Neural cell (in vitro differentiated cells): Measurements from ENCODE around the gene SMIM22.

Source experiments
- EP300 ChIP-seq: fragments of 450-650 bp; conservative IDR thresholded peaks from 2 replicates; pipeline ENCODE4 v1.6.1; 2014; ENCODE audit warnings: antibody characterized with exemption, mild to moderate bottlenecking, moderate library complexity; ENCODE audit not compliant: poor library complexity, severe bottlenecking
- EZH2 ChIP-seq: fragments of 200-600, 300-800 bp; shearing (Covaris generic), sonication (generic); IDR thresholded peaks from 2 replicates; pipeline ENCODE4 v1.6.1; 2014; ENCODE audit warnings: antibody characterized with exemption, low read length, borderline replicate concordance, mild to moderate bottlenecking; ENCODE audit not compliant: insufficient read depth, poor library complexity, severe bottlenecking
- MXI1 ChIP-seq: fragments of 450-650 bp; conservative IDR thresholded peaks from 2 replicates; pipeline ENCODE4 v1.6.1; 2014; ENCODE audit warnings: antibody characterized with exemption, mild to moderate bottlenecking; ENCODE audit not compliant: poor library complexity, severe bottlenecking
- POLR2AphosphoS5 ChIP-seq: IDR thresholded peaks from 2 replicates; pipeline ENCODE4 v1.6.1; 2012
- RAD21 ChIP-seq: fragments of 450-650 bp; conservative IDR thresholded peaks from 2 replicates; pipeline ENCODE4 v1.6.1; 2014; ENCODE audit warnings: antibody characterized with exemption, mild to moderate bottlenecking, moderate library complexity
- SMC3 ChIP-seq: fragments of 450-650 bp; conservative IDR thresholded peaks from 2 replicates; pipeline ENCODE4 v1.6.1; 2014; ENCODE audit warnings: antibody characterized with exemption, mild to moderate bottlenecking, moderate library complexity; ENCODE audit not compliant: poor library complexity
- TAF1 ChIP-seq: IDR thresholded peaks from 2 replicates; pipeline ENCODE4 v1.6.1; 2012; ENCODE audit warnings: low read depth
- TF ChIP-seq, protein P1 (sequence below): fragments of 450-650 bp; IDR thresholded peaks from 2 replicates; pipeline ENCODE4 v1.5.1; 2014; ENCODE audit warnings: antibody characterized with exemption, mild to moderate bottlenecking, moderate library complexity; ENCODE audit not compliant: poor library complexity, severe bottlenecking
- TF ChIP-seq, protein P2 (sequence below): IDR thresholded peaks from 2 replicates; pipeline ENCODE4 v1.6.1; 2012; ENCODE audit warnings: borderline replicate concordance

DNA sequence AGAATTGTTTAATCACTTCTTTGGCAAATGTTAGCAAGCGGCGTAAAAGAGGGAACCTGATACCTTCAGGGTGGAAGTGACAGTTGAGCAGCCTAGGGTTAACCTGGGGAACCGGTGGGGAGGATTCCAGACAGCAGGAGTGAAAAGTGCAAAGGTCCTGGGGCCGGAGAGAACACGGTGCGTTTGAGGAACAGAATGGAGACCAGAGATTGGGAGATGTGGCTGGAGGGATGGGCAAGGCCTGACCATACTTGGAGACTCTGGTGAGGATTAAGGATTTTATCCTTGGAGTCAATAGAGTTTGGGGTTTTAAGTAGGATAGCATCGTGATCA is 25.9 kb upstream of the SMIM22 start:
- TF ChIP-seq, protein P1, sequence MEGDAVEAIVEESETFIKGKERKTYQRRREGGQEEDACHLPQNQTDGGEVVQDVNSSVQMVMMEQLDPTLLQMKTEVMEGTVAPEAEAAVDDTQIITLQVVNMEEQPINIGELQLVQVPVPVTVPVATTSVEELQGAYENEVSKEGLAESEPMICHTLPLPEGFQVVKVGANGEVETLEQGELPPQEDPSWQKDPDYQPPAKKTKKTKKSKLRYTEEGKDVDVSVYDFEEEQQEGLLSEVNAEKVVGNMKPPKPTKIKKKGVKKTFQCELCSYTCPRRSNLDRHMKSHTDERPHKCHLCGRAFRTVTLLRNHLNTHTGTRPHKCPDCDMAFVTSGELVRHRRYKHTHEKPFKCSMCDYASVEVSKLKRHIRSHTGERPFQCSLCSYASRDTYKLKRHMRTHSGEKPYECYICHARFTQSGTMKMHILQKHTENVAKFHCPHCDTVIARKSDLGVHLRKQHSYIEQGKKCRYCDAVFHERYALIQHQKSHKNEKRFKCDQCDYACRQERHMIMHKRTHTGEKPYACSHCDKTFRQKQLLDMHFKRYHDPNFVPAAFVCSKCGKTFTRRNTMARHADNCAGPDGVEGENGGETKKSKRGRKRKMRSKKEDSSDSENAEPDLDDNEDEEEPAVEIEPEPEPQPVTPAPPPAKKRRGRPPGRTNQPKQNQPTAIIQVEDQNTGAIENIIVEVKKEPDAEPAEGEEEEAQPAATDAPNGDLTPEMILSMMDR = no peak
- no peak for TF ChIP-seq TAF1
- TF ChIP-seq, protein P2, sequence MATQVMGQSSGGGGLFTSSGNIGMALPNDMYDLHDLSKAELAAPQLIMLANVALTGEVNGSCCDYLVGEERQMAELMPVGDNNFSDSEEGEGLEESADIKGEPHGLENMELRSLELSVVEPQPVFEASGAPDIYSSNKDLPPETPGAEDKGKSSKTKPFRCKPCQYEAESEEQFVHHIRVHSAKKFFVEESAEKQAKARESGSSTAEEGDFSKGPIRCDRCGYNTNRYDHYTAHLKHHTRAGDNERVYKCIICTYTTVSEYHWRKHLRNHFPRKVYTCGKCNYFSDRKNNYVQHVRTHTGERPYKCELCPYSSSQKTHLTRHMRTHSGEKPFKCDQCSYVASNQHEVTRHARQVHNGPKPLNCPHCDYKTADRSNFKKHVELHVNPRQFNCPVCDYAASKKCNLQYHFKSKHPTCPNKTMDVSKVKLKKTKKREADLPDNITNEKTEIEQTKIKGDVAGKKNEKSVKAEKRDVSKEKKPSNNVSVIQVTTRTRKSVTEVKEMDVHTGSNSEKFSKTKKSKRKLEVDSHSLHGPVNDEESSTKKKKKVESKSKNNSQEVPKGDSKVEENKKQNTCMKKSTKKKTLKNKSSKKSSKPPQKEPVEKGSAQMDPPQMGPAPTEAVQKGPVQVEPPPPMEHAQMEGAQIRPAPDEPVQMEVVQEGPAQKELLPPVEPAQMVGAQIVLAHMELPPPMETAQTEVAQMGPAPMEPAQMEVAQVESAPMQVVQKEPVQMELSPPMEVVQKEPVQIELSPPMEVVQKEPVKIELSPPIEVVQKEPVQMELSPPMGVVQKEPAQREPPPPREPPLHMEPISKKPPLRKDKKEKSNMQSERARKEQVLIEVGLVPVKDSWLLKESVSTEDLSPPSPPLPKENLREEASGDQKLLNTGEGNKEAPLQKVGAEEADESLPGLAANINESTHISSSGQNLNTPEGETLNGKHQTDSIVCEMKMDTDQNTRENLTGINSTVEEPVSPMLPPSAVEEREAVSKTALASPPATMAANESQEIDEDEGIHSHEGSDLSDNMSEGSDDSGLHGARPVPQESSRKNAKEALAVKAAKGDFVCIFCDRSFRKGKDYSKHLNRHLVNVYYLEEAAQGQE = no peak
- no peak for TF ChIP-seq POLR2AphosphoS5
- no peak for TF ChIP-seq EZH2
- no peak for TF ChIP-seq EP300
- no peak for TF ChIP-seq MXI1
- TF ChIP-seq RAD21 = no peak
- TF ChIP-seq SMC3 = no peak
